H9 (cell line): ENCODE results near the gene ASTL. TPM values are rescaled to one million over a fixed set of nuclear protein-coding genes. Genes with fewer than 3 reads are reported as not detected.

Source experiments
- DNase-seq: peaks from one replicate; pipeline ENCODE4 v3.0.0-alpha.2; 2017
- H2AFZ ChIP-seq: one replicate; pipeline ENCODE4 v1.6.1; 2013; ENCODE audit warnings: mild to moderate bottlenecking, low read length, control low read depth, moderate library complexity
- H2AK5ac ChIP-seq: 2 replicates; pipeline ENCODE4 v1.6.1; 2013; ENCODE audit warnings: low read length, control low read depth, mixed read lengths; ENCODE audit not compliant: insufficient read length
- H2BK120ac ChIP-seq: one replicate; pipeline ENCODE4 v1.6.1; 2013; ENCODE audit warnings: low read depth, mild to moderate bottlenecking, low read length, control low read depth, inconsistent platforms; ENCODE audit not compliant: poor library complexity, severe bottlenecking
- H2BK12ac ChIP-seq: 2 replicates; pipeline ENCODE4 v1.6.1; 2013; ENCODE audit warnings: low read length, control low read depth, mixed read lengths, low read depth; ENCODE audit not compliant: insufficient read length
- H2BK15ac ChIP-seq: 2 replicates; pipeline ENCODE4 v1.6.1; 2013; ENCODE audit warnings: low read depth, low read length, control low read depth
- H2BK20ac ChIP-seq: one replicate; pipeline ENCODE4 v1.6.1; 2013; ENCODE audit warnings: low read depth, mild to moderate bottlenecking, low read length, control low read depth, inconsistent platforms; ENCODE audit not compliant: poor library complexity, severe bottlenecking
- H2BK5ac ChIP-seq: 2 replicates; pipeline ENCODE4 v1.6.1; 2013; ENCODE audit warnings: low read length, control low read depth, mixed read lengths; ENCODE audit not compliant: insufficient read length
- H3K14ac ChIP-seq: 2 replicates; pipeline ENCODE4 v1.6.1; 2013; ENCODE audit warnings: low read length, control low read depth; ENCODE audit not compliant: insufficient read depth
- H3K18ac ChIP-seq: 2 replicates; pipeline ENCODE4 v1.6.1; 2013; ENCODE audit warnings: low read depth, mild to moderate bottlenecking, mixed read lengths, low read length, control low read depth; ENCODE audit not compliant: insufficient read length
- H3K23ac ChIP-seq: 2 replicates; pipeline ENCODE4 v1.6.1; 2013; ENCODE audit warnings: low read length, control low read depth, mixed read lengths, low read depth; ENCODE audit not compliant: insufficient read length
- H3K23me2 ChIP-seq: 2 replicates; pipeline ENCODE4 v1.6.1; 2013; ENCODE audit warnings: low read depth, mild to moderate bottlenecking, mixed read lengths, low read length, control low read depth; ENCODE audit not compliant: insufficient read length, poor library complexity, severe bottlenecking
- H3K27ac ChIP-seq: 2 replicates; pipeline ENCODE4 v1.5.1; 2013; ENCODE audit warnings: low read length, control low read depth, mixed read lengths, low read depth; ENCODE audit not compliant: insufficient read length
- H3K27me3 ChIP-seq: 2 replicates; pipeline ENCODE4 v1.6.1; 2013; ENCODE audit warnings: low read length, control low read depth, inconsistent platforms; ENCODE audit not compliant: insufficient read depth
- H3K4ac ChIP-seq: 2 replicates; pipeline ENCODE4 v1.6.1; 2013; ENCODE audit warnings: low read depth, mild to moderate bottlenecking, control low read depth, inconsistent platforms, low read length, moderate library complexity
- H3K4me1 ChIP-seq: 2 replicates; pipeline ENCODE4 v1.6.1; 2013; ENCODE audit warnings: low read length, control low read depth, inconsistent platforms; ENCODE audit not compliant: insufficient read depth
- H3K4me2 ChIP-seq: 2 replicates; pipeline ENCODE4 v1.6.1; 2013; ENCODE audit warnings: low read length, control low read depth, mixed read lengths; ENCODE audit not compliant: insufficient read length, insufficient read depth
- H3K56ac ChIP-seq: 2 replicates; pipeline ENCODE4 v1.6.1; 2013; ENCODE audit warnings: low read depth, mild to moderate bottlenecking, mixed read lengths, low read length, control low read depth; ENCODE audit not compliant: insufficient read length
- H3K79me1 ChIP-seq: 2 replicates; pipeline ENCODE4 v1.6.1; 2013; ENCODE audit warnings: low read depth, mild to moderate bottlenecking, moderate library complexity, low read length, control low read depth, inconsistent platforms; ENCODE audit not compliant: insufficient read depth, poor library complexity, severe bottlenecking
- H3K79me2 ChIP-seq: 2 replicates; pipeline ENCODE4 v1.6.1; 2013; ENCODE audit warnings: low read length, control low read depth, inconsistent platforms; ENCODE audit not compliant: insufficient read depth
- H3K9ac ChIP-seq: 2 replicates; pipeline ENCODE4 v1.6.1; 2013; ENCODE audit warnings: low read length, control low read depth, mixed read lengths; ENCODE audit not compliant: insufficient read length; ENCODE audit errors: extremely low read depth
- H3K9me3 ChIP-seq: one replicate; pipeline ENCODE4 v1.6.1; 2013; ENCODE audit warnings: low read depth, low read length, inconsistent platforms; ENCODE audit not compliant: control insufficient read depth
- H3T11ph ChIP-seq: one replicate; pipeline ENCODE4 v1.6.1; 2013; ENCODE audit warnings: mild to moderate bottlenecking, low read length, control low read depth, inconsistent platforms
- H4K20me1 ChIP-seq: one replicate; pipeline ENCODE4 v1.6.1; 2013; ENCODE audit not compliant: control insufficient read depth, insufficient read length, insufficient read depth
- H4K5ac ChIP-seq: 2 replicates; pipeline ENCODE4 v1.6.1; 2013; ENCODE audit warnings: low read depth, mild to moderate bottlenecking, mixed read lengths, low read length, control low read depth; ENCODE audit not compliant: insufficient read length
- H4K8ac ChIP-seq: replicated peaks from 2 replicates; pipeline ENCODE4 v1.6.1; 2013; ENCODE audit warnings: low read length, control low read depth, mixed read lengths, low read depth; ENCODE audit not compliant: insufficient read length
- H4K91ac ChIP-seq: 2 replicates; pipeline ENCODE4 v1.6.1; 2013; ENCODE audit warnings: low read depth, mild to moderate bottlenecking, moderate library complexity, mixed read lengths, low read length, control low read depth; ENCODE audit not compliant: insufficient read length
- H3K27ac Mint-ChIP-seq, 3 experiments: 2 replicates in 2 of 3; 3 replicates in 1 of 3; pipeline ENCODE4 v1.8.0; 2020 to 2021; ENCODE audit warnings: mixed read lengths in 3 of 3, mild to moderate bottlenecking in 1 of 3, moderate library complexity in 1 of 3
- H3K27me3 Mint-ChIP-seq: 2 replicates; pipeline ENCODE4 v1.8.0; 2021; ENCODE audit warnings: low read depth, mild to moderate bottlenecking, moderate library complexity, mixed read lengths
- H3K36me3 Mint-ChIP-seq, 3 experiments: 2 replicates in 2 of 3; 3 replicates in 1 of 3; pipeline ENCODE4 v1.8.0; 2020 to 2021; ENCODE audit warnings: low read depth in 3 of 3, mixed read lengths in 3 of 3; ENCODE audit not compliant: insufficient read depth in 1 of 3
- H3K4me1 Mint-ChIP-seq, 2 experiments: 2 replicates each; pipeline ENCODE4 v1.8.0; 2020; ENCODE audit warnings: mixed read lengths in 2 of 2
- H3K4me3 Mint-ChIP-seq, 2 experiments: 2 replicates in 1 of 2; 3 replicates in 1 of 2; pipeline ENCODE4 v1.8.0; 2020 to 2021; ENCODE audit warnings: mild to moderate bottlenecking in 2 of 2, mixed read lengths in 2 of 2, moderate library complexity in 1 of 2
- H3K9me3 Mint-ChIP-seq, 2 experiments: 2 replicates in 1 of 2; 3 replicates in 1 of 2; pipeline ENCODE4 v1.8.0; 2020; ENCODE audit warnings: mild to moderate bottlenecking in 2 of 2, mixed read lengths in 2 of 2, moderate library complexity in 1 of 2
- WGBS: extraction: QIAGEN DNeasy Blood & Tissue Kit; methylation state at CpG from one replicate; pipeline ENCODE4 v1.1.7; 2013; ENCODE audit warnings: missing lambda C conversion rate, low lambda C conversion rate, mixed read lengths; ENCODE audit not compliant: insufficient read length; ENCODE audit errors: extremely low coverage; 5-methylcytosine and 5-hydroxymethylcytosine counted together
- total RNA-seq: library from RNA; stranded (reverse); gene quantifications from 2 replicates; pipeline ENCODE4 v1.2.1, GENCODE V29; 2021
- TF ChIP-seq, protein P1 (sequence below): fragments of 200-600 bp; sonication (generic); conservative IDR thresholded peaks from 3 replicates; pipeline ENCODE4 v1.8.0; 2021; ENCODE audit warnings: antibody characterized with exemption, mild to moderate bottlenecking

ASTL gene
- total RNA-seq, 1 experiment from 2014 or later: 0.81 TPM

DNA sequence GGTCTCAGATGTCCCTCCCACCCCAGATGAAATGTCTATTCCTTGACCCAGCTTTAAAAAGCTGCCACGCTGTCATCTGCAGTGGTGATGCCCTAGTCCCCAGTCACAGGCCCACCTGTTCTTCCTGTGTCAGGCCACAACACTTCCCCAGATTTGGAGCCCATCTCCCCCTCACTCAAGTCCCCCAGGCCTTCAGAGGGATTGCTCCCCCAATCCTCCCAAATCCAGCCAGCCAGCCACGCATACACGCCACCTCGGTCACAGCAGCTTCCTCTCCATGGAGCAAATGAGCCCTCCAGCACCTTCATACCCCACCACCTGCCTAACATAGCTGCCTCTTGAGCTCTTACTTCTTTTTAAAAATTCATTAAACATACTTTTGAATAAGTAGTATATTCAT lies 7.8 kb downstream of the ASTL start:
- H2AFZ ChIP-seq: no peak overlapping the region
- no peak overlapping the region for H2AK5ac ChIP-seq
- no peaks in the 10 kb centered on the region for H3K23me2 ChIP-seq
- Mint-ChIP-seq H3K27ac (no peak overlapping the region), H3K27me3 (peaks cover 17% of the 10 kb centered on the region), H3K4me1 (no peaks in the 10 kb centered on the region), H3K9me3 (no peaks in the 10 kb centered on the region), H3K4me3 (no peak overlapping the region), H3K36me3 (no peaks in the 10 kb centered on the region)
- H3K4ac ChIP-seq: no peak overlapping the region
- TF ChIP-seq, protein P1, sequence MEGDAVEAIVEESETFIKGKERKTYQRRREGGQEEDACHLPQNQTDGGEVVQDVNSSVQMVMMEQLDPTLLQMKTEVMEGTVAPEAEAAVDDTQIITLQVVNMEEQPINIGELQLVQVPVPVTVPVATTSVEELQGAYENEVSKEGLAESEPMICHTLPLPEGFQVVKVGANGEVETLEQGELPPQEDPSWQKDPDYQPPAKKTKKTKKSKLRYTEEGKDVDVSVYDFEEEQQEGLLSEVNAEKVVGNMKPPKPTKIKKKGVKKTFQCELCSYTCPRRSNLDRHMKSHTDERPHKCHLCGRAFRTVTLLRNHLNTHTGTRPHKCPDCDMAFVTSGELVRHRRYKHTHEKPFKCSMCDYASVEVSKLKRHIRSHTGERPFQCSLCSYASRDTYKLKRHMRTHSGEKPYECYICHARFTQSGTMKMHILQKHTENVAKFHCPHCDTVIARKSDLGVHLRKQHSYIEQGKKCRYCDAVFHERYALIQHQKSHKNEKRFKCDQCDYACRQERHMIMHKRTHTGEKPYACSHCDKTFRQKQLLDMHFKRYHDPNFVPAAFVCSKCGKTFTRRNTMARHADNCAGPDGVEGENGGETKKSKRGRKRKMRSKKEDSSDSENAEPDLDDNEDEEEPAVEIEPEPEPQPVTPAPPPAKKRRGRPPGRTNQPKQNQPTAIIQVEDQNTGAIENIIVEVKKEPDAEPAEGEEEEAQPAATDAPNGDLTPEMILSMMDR: no peak
- H2BK120ac ChIP-seq: no peak overlapping the region
- no peaks in the 10 kb centered on the region for H3K79me2 ChIP-seq
- H4K91ac ChIP-seq: no peak overlapping the region
- H3T11ph ChIP-seq: no peak overlapping the region
- H2BK15ac ChIP-seq: no peak overlapping the region
- H3K56ac ChIP-seq: no peak overlapping the region
- H3K27ac ChIP-seq: no peak overlapping the region
- no peak overlapping the region for H3K18ac ChIP-seq
- H3K14ac ChIP-seq: no peak overlapping the region; the same call in 1 of the 2 replicates
- H3K9me3 ChIP-seq: no peaks in the 10 kb centered on the region
- H2BK12ac ChIP-seq: no peak overlapping the region
- H3K9ac ChIP-seq: no peak overlapping the region
- no peak overlapping the region for H3K23ac ChIP-seq
- no CpG with 5 or more reads among the region's 4 CpGs for WGBS
- DNase-seq: no peak
- no peaks in the 10 kb centered on the region for H3K79me1 ChIP-seq
- no peak overlapping the region for H3K4me2 ChIP-seq
- H2BK20ac ChIP-seq: no peak overlapping the region
- no peak overlapping the region for H4K8ac ChIP-seq
- no peak overlapping the region for H2BK5ac ChIP-seq
- no peaks in the 10 kb centered on the region for H3K27me3 ChIP-seq
- H4K20me1 ChIP-seq: no peaks in the 10 kb centered on the region
- no peaks in the 10 kb centered on the region for H3K4me1 ChIP-seq
- H4K5ac ChIP-seq: no peak overlapping the region
